ENCODE measurements around the gene CIAO3. TPM values are rescaled to one million over a fixed set of nuclear protein-coding genes. Genes with fewer than 3 reads are reported as not detected.

The CIAO3 gene
- total and polyA plus RNA-seq, 10 of the 15 experiments (the other 5 are each of a cell fraction or from before 2014, with no cell fraction given), result 1.4 to 37.5 (median 30.8) TPM

DNA sequence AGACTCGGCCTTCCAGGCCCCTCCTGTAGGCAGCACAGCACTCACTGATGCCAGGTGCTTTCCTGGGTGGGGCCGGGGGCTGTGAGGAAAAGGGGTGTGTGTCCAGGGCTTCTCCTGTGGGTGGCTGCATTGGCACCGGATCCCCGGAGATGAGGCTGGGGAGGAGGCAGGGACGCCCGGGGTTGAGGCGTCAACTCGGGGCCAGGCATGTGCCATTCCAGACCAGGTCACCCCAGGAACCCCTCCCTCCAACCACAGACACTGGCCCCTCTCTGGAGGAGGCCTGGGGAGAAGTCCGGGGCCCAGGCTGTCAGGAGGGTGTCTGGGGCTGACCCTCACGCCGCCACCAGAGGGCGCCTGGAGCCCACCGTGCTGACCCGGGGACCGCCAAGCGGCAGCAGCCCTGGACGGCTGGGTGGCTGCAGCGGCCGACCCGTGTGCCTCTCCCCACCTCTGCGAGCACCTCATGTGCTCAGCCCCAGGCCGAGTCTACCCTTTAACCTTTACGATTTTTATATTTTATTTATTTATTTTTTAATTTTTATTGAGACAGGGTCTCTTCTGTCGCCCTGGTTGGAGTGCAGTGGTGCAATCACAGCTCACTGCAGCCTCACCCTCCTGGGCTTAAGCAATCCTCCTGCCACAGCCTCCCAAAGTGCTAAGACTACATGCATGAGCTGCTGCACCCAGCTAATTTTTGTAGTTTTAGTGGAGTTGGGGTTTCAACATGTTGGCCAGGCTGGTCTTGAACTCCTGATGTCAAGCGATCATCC, 29.1 kb downstream of the CIAO3 start (continued):
- TF ChIP-seq BHLHE40 (IDR thresholded peaks at IDR 0.05; ENCODE audit: borderline replicate concordance in 1 of 2, low read depth in 2 of 2, low read length in 1 of 2) (peak; percentile 31 to 56; a peak in 3 of 4 replicates), SUPT20H (IDR thresholded peaks at IDR 0.05; ENCODE audit: borderline replicate concordance, control insufficient read depth, low read depth, low read length) (no peak), MYB (IDR thresholded peaks at IDR 0.05; ENCODE audit: borderline replicate concordance, low read depth, low read length) (no peak), MYC (IDR thresholded peaks at IDR 0.05; ENCODE audit: insufficient read depth, insufficient read length, insufficient replicate concordance, low read length, severe bottlenecking) (no peak), STAT1 (conservative IDR thresholded peaks at IDR 0.05) (no peak), SMAD5 (IDR thresholded peaks at IDR 0.05; ENCODE audit: low read depth) (no peak), ZNF274 (IDR thresholded peaks at IDR 0.05; ENCODE audit: insufficient read depth, insufficient read length) (no peak), KLF5 (IDR thresholded peaks at IDR 0.05; ENCODE audit: partially characterized antibody) (no peak), NR2C2 (IDR thresholded peaks at IDR 0.05; ENCODE audit: borderline replicate concordance, control insufficient read depth, insufficient read length, low read depth) (no peak), TARDBP (IDR thresholded peaks at IDR 0.05; ENCODE audit: borderline replicate concordance) (no peak), SMAD1 (IDR thresholded peaks at IDR 0.05; ENCODE audit: low read depth, partially characterized antibody) (no peak)
- TF ChIP-seq, protein P1, sequence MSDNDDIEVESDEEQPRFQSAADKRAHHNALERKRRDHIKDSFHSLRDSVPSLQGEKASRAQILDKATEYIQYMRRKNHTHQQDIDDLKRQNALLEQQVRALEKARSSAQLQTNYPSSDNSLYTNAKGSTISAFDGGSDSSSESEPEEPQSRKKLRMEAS (IDR thresholded peaks at IDR 0.05; ENCODE audit: low read depth, low read length), result no peak
- TF ChIP-seq, protein P2, sequence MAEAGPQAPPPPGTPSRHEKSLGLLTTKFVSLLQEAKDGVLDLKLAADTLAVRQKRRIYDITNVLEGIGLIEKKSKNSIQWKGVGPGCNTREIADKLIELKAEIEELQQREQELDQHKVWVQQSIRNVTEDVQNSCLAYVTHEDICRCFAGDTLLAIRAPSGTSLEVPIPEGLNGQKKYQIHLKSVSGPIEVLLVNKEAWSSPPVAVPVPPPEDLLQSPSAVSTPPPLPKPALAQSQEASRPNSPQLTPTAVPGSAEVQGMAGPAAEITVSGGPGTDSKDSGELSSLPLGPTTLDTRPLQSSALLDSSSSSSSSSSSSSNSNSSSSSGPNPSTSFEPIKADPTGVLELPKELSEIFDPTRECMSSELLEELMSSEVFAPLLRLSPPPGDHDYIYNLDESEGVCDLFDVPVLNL (IDR thresholded peaks at IDR 0.05; ENCODE audit: low read depth, low read length), result no peak
- TF ChIP-seq, protein P3, sequence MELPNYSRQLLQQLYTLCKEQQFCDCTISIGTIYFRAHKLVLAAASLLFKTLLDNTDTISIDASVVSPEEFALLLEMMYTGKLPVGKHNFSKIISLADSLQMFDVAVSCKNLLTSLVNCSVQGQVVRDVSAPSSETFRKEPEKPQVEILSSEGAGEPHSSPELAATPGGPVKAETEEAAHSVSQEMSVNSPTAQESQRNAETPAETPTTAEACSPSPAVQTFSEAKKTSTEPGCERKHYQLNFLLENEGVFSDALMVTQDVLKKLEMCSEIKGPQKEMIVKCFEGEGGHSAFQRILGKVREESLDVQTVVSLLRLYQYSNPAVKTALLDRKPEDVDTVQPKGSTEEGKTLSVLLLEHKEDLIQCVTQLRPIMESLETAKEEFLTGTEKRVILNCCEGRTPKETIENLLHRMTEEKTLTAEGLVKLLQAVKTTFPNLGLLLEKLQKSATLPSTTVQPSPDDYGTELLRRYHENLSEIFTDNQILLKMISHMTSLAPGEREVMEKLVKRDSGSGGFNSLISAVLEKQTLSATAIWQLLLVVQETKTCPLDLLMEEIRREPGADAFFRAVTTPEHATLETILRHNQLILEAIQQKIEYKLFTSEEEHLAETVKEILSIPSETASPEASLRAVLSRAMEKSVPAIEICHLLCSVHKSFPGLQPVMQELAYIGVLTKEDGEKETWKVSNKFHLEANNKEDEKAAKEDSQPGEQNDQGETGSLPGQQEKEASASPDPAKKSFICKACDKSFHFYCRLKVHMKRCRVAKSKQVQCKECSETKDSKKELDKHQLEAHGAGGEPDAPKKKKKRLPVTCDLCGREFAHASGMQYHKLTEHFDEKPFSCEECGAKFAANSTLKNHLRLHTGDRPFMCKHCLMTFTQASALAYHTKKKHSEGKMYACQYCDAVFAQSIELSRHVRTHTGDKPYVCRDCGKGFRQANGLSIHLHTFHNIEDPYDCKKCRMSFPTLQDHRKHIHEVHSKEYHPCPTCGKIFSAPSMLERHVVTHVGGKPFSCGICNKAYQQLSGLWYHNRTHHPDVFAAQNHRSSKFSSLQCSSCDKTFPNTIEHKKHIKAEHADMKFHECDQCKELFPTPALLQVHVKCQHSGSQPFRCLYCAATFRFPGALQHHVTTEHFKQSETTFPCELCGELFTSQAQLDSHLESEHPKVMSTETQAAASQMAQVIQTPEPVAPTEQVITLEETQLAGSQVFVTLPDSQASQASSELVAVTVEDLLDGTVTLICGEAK (IDR thresholded peaks at IDR 0.05; ENCODE audit: borderline replicate concordance), result no peak
- TF ChIP-seq, protein P4, sequence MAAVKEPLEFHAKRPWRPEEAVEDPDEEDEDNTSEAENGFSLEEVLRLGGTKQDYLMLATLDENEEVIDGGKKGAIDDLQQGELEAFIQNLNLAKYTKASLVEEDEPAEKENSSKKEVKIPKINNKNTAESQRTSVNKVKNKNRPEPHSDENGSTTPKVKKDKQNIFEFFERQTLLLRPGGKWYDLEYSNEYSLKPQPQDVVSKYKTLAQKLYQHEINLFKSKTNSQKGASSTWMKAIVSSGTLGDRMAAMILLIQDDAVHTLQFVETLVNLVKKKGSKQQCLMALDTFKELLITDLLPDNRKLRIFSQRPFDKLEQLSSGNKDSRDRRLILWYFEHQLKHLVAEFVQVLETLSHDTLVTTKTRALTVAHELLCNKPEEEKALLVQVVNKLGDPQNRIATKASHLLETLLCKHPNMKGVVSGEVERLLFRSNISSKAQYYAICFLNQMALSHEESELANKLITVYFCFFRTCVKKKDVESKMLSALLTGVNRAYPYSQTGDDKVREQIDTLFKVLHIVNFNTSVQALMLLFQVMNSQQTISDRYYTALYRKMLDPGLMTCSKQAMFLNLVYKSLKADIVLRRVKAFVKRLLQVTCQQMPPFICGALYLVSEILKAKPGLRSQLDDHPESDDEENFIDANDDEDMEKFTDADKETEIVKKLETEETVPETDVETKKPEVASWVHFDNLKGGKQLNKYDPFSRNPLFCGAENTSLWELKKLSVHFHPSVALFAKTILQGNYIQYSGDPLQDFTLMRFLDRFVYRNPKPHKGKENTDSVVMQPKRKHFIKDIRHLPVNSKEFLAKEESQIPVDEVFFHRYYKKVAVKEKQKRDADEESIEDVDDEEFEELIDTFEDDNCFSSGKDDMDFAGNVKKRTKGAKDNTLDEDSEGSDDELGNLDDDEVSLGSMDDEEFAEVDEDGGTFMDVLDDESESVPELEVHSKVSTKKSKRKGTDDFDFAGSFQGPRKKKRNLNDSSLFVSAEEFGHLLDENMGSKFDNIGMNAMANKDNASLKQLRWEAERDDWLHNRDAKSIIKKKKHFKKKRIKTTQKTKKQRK (IDR thresholded peaks at IDR 0.05; ENCODE audit: low read depth, low read length), result no peak
- TF ChIP-seq, protein P5, sequence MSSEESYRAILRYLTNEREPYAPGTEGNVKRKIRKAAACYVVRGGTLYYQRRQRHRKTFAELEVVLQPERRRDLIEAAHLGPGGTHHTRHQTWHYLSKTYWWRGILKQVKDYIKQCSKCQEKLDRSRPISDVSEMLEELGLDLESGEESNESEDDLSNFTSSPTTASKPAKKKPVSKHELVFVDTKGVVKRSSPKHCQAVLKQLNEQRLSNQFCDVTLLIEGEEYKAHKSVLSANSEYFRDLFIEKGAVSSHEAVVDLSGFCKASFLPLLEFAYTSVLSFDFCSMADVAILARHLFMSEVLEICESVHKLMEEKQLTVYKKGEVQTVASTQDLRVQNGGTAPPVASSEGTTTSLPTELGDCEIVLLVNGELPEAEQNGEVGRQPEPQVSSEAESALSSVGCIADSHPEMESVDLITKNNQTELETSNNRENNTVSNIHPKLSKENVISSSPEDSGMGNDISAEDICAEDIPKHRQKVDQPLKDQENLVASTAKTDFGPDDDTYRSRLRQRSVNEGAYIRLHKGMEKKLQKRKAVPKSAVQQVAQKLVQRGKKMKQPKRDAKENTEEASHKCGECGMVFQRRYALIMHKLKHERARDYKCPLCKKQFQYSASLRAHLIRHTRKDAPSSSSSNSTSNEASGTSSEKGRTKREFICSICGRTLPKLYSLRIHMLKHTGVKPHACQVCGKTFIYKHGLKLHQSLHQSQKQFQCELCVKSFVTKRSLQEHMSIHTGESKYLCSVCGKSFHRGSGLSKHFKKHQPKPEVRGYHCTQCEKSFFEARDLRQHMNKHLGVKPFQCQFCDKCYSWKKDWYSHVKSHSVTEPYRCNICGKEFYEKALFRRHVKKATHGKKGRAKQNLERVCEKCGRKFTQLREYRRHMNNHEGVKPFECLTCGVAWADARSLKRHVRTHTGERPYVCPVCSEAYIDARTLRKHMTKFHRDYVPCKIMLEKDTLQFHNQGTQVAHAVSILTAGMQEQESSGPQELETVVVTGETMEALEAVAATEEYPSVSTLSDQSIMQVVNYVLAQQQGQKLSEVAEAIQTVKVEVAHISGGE (CRISPR knock-in tag; IDR thresholded peaks at IDR 0.05), result no peak

Data from GM12878 (cell line).